ENCODE data around the gene KIF27.
A peak's percentile ranks its signal among the peaks of the same experiment; 100 is the strongest.
"Not testable (repeated sequence)": the region's sequence is repeated elsewhere in the genome, so short reads cannot be mapped to it uniquely, and the experiment has no call there.

Gene KIF27, protein sequence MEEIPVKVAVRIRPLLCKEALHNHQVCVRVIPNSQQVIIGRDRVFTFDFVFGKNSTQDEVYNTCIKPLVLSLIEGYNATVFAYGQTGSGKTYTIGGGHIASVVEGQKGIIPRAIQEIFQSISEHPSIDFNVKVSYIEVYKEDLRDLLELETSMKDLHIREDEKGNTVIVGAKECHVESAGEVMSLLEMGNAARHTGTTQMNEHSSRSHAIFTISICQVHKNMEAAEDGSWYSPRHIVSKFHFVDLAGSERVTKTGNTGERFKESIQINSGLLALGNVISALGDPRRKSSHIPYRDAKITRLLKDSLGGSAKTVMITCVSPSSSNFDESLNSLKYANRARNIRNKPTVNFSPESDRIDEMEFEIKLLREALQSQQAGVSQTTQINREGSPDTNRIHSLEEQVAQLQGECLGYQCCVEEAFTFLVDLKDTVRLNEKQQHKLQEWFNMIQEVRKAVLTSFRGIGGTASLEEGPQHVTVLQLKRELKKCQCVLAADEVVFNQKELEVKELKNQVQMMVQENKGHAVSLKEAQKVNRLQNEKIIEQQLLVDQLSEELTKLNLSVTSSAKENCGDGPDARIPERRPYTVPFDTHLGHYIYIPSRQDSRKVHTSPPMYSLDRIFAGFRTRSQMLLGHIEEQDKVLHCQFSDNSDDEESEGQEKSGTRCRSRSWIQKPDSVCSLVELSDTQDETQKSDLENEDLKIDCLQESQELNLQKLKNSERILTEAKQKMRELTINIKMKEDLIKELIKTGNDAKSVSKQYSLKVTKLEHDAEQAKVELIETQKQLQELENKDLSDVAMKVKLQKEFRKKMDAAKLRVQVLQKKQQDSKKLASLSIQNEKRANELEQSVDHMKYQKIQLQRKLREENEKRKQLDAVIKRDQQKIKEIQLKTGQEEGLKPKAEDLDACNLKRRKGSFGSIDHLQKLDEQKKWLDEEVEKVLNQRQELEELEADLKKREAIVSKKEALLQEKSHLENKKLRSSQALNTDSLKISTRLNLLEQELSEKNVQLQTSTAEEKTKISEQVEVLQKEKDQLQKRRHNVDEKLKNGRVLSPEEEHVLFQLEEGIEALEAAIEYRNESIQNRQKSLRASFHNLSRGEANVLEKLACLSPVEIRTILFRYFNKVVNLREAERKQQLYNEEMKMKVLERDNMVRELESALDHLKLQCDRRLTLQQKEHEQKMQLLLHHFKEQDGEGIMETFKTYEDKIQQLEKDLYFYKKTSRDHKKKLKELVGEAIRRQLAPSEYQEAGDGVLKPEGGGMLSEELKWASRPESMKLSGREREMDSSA (N-terminal part only)

DNA sequence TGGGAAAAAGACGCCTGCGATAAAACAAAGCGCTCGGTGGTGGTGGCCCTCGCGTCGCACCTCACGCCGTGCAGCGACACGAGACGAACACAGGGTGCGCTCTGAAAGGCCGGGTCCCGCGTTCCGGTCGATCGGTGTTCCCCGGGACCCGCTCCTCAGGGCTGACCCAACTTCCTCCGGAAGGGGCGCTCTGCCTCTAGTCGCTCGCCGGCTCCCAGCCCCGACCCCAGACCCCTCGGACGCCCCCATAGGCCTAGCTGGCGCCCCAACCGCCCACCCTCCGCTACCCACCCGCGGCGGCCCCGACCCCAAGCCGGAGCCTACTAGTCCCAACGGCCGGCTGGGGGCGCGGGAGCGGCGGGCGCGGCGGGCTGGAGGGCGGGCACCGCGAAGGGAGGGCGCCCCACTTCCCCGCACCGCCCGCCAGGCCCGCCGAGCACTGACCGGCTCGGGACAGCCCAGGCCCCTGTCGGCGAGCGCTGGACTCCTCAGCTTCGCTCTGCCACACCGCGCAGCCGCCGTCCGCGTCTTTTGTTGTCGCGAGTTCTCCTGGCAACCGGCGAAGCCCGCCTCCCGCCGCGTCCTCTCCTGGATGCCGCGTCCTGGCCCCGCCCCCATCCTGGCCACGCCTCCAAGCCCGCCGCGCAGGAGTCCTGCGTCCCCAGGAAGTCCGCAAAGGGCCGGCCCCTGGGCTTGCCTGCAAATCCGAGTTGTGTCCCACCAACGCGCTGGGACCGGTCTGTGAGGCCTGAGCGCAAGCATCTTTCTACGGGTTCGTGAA lies at the start of gene KIF27:
Gene KIF27, minus strand, starts transcription at position 506 of the 781 bp plus-strand sequence. CDS start 5,841 bp downstream, outside the sequence.
- DNase-seq, result peak; percentile 89 to 98 (median 97)

DNA sequence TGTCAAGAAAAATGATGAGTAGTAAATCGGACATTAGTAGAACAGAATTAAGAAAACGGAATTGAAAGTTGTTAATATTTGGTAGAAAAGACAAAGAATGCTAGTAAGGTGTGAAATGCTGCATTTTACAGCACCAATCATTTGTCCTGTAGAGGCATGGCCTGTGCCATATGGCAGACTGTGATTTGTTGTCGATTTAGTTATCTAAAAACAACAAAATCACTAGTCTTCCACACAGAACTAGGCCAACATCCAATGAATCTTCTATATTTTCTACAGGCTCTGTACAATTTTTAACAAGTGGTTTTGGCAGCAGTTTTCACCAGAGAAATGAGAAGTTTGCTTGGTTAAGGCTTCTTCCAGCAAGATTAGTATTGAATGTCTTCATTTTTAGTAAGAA lies 48.4 kb upstream of the KIF27 start:
- no peak for DNase-seq

DNA sequence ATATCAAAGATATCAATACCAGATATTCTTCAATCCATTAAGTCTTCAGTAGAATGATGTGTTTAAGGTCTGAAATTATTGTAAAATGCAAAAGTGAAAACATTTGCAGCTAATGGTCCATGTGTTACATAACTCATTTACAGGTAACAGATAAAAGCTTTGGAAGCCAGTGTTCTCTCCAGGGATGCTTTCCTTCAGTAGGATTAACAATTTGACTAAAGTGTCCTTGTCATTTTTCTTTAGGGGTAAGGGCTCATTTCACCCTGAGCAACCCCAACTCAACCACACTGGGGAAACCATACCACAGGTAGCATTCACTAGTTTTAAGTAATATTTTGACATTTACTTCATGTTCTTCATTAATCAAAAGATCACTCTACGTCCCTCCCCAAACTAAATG lies 45.8 kb upstream of the KIF27 start:
- DNase-seq, result peak in 1 of 3 experiments; percentile 36

DNA sequence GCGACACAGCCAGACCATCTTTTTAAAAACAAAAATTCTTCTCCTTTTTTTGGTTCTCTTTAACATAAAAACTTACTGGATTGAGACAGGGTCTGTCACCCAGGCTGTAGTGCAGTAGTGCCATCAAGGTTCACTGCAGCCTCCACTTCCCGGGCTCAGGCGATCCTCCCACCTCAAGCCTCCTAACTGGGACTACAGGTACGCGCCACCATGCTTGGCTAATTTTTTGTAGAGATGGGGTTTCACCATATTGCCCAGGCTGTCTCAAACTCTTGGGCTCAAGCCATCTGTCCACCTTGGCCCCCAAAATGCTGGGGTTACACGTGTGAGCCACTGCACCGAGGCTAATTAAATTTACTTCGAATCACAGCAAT lies 45.0 kb upstream of the KIF27 start:
- DNase-seq, result no peak

DNA sequence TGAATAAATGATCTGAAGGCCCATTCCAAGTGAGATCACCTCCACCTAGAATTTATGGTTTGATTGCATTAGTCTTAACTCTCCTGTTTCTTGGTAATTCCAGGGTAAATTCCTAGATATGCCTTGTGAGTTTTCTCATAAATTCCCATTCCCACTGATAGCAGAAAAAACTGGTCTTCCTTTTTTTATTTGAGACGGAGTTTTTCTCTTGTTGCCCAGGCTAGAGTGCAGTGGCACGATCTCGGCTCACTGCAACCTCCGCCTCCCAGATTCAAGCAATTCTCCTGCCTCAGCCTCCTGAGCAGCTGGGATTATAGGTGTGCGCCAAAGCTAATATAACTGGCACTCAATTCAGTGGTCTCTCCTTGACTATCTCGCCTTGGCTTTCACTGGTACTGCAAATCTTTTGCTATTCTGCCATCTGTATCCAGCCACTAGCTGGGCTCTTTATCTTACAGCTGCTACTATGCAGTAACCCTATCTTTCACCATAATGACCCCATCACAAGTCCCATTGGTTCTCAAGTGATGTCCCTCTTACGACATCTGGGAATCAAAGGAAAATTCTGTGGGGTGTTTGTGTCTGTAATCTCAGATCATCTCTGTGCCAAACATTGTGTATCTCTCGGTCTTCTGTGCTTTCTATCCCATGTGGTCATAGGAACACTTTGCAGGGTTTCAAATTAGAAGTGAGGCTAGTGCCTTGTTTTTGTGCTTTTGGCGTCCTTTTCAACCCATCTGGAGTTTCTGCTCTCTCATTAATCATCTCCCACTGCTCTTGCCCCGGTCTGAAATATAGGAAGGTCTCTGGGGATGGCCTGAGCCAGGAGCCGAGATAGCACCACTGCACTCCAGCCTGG lies 44.3 kb upstream of the KIF27 start:
- DNase-seq, result peak in 2 of 3 experiments; percentile 35 to 51

DNA sequence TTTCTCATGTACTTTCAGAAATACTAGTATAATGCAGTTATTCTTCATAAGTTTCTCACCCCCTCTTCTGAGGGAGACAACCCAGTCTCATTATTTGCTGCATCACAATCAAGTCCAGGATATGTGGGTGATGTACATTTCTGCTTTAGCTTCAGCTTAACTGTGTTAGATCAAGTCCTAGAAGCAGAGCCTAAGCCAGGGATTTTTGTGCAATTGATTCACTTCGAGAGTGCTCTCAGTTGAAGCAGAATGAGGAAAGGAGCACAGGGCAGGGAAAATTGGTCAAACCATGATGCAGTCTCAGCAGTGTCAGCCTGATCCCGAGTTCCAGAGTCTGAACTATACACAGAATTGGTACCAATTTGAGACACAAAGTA lies 43.7 kb upstream of the KIF27 start:
- peak in 1 of 3 experiments; percentile 44 for DNase-seq

DNA sequence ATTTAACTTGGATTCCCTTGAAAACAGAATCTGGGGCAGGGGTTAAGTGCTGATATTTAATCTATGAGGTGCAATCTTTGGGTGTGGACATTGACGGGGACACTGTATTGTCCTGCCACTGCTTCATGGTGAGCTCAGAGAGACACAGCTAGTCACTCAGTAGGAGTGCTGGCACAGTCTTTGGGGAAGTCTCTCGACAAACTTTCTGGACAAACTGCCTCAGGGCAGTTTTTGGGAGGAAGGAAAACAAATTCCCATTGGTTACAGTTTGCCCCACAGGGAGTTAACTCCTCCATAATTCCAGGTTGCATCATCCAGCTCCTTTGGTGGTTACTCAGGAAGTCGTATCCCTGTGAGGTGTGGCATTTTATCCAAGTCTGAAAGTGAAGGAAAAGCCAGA lies 40.9 kb upstream of the KIF27 start:
- DNase-seq, result no peak

DNA sequence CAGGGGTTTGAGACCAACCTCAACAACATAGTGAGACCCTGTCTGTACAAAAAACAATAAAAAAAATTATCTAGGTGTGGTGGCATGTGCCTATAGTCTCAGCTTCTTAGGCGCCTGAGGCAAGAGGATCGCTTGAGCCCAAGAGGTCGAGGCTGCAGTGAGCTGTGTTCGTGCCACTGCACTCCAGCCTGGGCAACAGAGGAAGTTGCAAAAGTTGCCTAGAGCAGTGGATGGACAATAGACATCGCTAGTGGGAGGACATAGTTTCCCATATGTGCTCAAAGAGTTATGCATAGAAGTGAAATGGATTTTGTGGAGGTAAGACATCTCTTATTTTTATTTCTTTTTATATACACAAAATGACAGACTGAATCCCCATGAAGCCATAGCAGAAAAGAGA lies 39.8 kb upstream of the KIF27 start:
- no peak for DNase-seq

DNA sequence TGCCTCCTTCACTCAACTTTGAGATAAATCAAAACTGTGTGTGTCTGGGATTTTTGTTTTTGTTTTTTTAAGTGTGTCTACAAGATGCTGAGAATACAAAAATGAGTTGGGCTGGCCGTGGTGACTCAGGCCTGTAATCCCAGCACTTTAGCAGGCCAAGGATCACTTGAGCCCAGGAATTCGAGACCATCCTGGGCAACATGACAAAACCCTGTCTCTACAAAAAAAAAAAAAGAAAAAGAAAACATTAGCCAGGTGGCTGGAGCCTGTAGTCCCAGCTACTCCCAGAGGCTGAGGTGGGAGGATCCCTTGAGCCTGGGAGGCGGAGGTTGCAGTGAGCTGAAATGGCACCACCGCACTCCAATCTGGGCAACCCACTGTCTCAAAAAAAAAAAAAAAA lies 37.8 kb upstream of the KIF27 start:
- no peak for DNase-seq

DNA sequence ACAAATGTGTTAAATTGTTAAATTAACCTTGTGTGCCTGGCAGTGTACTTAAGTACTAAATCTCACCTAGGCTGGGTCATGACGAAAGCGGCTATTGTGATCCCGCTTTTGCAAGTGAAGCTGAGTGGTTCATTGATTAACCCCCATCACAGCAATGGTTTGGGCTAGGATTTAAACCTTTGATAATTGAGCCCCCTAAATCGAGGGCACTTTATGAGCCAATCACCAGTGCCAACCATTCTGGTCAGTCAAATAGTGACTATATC lies 35.9 kb upstream of the KIF27 start:
- no peak for DNase-seq

DNA sequence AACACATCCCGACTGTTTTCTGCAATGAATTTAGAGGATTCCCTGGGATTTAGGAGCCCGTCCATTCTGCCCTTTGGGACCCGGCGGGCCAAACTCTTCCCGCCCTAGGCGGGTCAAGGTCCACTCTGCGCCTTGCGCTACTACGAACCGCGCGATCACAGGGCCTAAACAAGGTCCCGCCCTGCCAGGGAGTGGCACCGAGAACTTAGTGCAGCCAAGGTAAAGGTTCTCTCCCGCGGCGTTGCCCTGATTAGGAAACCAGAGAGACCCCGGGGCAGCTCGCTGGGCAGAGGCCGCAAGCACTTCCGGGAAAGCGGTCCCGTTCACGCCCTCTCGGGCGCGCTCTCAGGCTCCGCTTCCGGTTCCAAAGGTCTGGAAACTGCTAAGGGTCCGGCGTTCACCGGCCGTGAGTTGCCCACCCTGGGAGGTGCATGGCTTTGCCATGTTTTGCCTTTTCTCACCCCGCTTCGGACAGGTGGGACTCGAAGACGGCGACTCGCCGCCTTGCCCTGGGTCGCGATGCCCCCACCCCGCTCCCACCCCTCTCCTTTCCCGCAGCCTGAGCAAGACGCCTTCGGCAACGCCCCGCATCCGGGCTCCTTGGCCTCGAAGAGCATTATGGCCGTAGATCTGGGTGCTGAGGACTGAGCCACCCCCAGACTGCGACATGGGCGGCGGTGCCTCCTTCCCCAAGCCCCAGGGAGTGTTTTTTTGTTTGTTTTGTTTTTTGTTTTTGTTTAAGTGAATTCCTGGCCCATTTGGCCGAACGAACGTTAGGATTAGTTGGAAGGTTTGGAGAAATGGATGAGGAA lies 35.4 kb upstream of the KIF27 start:
- DNase-seq, result peak in 2 of 3 experiments; percentile 92

DNA sequence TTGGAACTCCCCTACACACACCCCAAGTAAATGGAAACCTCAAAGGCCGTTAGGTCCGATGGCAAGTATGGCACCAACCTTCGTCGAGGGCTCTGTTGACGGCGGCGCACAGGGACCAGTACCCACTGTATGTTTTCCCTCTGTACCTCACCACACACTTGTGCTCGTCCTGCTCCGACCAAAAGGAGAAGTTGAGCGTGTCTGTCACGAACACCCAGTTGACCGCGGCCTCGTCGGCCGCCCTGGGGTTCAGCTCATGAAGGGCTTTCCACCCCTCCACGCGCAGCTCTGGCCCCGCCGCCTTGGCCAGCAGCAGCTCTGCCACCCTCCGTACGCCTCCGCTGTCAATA lies 34.8 kb upstream of the KIF27 start:
- DNase-seq, result peak in 1 of 3 experiments; percentile 84

DNA sequence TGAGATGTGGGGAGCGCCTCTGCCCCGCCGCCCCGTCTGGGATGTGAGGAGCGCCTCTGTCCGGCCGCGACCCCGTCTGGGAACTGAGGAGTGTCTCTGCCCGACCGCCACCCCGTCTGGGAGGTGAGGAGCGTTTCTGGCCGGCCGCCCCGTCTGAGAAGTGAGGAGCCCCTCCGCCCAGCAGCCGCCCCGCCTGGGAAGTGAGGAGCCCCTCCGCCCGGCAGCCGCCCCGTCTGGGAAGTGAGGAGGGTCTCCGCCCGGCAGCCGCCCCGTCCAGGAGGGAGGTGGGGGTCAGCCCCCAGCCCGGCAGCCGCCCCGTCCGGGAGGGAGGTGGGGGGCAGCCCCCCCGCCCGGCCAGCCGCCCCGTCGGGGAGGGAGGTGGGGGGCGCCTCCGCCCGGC lies 26.9 kb upstream of the KIF27 start:
- DNase-seq, result not testable (repeated sequence)

DNA sequence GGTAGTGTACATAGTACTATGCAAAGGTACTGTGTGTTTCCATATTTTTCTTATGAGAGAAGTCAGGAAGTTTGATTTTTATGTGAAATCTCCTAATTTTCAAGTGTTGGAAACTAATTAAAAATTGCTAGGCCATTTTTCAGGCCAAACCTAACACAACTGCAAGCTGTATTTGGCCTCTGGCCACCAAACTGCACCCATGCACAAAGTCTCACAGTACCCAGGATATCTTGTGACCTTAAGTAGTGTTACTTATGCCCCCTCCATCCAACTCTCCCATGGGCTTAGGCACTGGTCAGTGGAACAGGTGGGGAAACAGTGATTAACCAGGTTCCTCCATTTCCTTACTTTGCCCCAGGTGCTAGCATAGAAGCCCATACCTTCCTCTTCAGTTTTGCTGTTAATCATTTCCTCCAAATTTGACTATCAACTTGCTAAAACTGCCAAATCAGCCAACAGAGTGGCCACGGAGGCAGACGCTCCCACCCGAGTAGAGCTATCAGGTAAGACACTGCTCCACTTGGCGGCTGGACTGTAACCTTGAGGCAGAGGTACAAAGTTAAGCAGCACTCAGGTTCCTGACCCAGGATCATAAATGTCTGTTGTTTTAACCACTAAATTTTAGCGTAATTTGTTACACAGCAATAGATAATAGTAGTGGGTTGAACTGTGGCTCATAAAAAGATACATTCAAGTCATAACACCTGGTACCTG lies 19.5 kb upstream of the KIF27 start:
- no peak for DNase-seq

DNA sequence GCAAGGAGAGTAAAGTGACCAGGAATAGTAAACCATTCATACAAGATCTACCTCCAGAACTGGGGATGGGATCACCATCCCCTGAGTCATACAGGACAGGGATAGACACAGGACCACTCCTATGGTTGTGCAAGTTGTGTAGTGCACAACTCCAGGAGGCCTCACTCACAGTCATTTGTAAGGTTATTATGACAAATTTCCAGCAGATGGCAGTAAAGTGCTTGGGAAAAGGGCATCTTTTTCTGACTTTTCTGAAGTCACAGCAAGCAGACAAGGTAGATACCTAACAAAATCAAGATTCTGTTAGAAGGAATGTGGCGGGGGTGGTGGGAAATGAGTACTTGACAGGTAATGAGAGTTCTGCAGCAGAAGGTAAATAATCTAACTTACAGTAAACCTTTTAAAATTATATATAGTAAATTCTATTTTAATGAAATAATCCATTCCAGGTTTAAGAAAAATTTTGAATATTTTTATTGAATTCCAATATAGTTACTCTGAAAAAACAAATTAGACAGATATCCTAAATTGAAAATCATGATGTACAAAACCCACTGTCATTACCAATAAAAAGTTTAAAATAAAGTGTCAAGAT lies 16.7 kb upstream of the KIF27 start:
- peak; percentile 62 to 87 (median 72) for DNase-seq

DNA sequence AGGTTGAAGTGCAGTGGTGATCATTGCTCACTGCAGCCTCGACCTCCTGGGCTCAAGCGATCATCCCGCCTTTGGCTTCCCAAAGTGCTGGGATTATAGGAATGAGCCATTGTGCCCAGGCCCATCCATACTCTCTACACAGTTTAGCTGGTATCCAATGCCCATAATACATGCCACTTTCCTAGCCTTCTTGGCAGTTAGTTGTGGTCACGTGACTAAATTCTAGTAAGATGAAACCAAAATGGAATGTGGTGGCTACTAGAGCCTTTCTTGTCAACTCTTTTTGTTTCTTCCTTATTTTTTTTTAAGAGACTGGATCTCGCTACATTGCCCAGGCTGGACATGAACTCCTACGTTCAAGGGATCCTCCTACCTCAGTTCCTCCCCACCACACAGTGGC lies 15.3 kb upstream of the KIF27 start:
- DNase-seq, result no peak

DNA sequence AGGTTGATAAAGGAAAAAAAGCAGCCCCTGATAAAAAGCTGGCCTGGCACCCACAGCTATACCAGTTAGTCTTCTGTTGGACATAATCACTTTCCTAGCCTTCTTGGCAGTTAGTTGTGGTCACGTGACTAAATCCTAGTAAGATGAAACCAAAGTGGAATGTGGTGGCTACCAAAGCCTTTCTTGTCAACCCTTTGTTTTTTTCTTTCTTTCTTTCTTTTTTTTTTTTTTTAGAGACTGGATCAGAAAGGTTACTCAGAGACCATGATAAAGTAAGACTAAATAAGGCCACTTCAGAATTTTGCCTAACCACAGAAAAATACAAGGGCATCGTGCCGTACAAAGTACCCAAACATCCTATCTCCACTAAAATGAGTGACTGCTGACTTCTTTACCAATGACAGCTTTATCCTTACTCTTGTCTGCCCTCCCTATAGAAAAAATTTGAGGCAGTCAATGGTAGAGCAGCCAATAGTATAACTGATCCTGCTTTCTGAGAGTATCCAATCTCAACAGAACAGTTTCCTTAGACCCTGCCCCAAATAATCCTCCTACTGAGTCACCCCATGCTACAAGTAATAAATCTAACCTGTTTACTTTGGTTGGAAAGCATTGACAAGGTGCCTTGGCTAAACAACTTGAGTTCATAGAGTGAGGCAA lies 14.2 kb upstream of the KIF27 start:
- DNase-seq, result peak in 1 of 3 experiments; percentile 18

DNA sequence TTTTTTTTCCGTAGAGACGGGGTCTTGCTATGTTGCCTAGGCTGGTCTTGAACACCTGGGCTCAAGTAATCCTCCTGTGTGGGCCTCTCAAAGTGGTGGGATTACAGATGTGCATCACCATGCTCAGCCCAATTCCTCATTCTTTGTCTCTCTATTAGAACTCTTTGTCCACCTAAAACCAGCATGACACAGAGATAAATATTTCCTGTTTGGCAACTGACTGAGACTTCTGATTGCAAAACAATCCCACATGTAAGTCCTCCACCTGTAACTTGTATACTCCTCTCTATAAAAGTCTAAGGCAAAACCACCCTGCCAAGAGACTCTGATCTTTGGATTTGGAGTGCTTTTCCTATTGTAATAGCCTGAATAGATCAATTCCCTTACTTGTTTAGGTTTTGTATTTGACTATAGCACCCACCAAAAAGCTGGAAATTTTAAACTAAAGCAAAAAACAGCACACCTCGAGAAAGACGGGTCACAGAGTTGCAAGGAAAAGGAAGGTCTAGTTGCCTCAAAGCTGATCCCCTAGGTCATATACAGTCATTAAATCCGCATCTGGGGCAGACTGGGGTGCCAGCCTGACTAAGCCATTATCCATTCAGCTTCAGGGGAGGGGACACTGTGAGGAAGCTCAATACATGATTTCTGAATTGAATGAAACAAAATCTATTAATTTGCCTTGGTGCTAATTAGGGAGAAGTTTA lies 13.5 kb upstream of the KIF27 start:
- peak in 1 of 3 experiments; percentile 14 for DNase-seq
